ENCODE measurements around the gene KMT5B. TPM values are rescaled to one million over a fixed set of nuclear protein-coding genes. Genes with fewer than 3 reads are reported as not detected.

The KMT5B gene
- total RNA-seq, 1 donor from 2014 or later = 39.7 TPM

DNA sequence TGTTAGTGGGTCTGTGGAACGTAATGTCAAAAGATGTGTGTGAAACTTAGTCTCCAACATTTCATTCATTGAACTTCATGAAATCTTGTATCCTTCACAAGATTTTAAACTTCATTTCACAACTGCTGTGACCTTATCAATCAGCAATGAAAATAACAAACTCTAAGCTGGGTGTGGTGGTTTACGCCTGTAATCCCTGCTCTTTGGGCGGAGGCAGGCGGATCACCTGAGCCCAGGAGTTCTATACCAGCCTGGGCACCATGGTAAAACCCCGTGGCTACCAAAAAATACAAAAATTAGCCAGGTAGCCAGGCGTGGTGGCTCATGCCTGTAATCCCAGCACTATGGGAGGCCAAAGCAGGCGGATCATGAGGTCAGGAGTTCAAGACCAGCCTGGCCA lies 97.0 kb downstream of the KMT5B start:
- H3K27ac ChIP-seq (ENCODE audit: low read depth, low read length) = no peak overlapping the region
- no peak overlapping the region for H3K4me3 ChIP-seq (ENCODE audit: low read length in 3 of 3)
- no peak overlapping the region for H3K9ac ChIP-seq (ENCODE audit: low read depth in 1 of 3, low read length in 3 of 3)
- peaks cover 7 to 22% (median 12%) of the 10 kb centered on the region in 3 donors for H3K4me1 ChIP-seq (ENCODE audit: control insufficient read depth in 3 of 3, insufficient read depth in 3 of 3, low read length in 3 of 3)
- no peaks in the 10 kb centered on the region for H3K9me3 ChIP-seq (ENCODE audit: control insufficient read depth in 3 of 3, low read length in 3 of 3)
- no peaks in the 10 kb centered on the region for H3K36me3 ChIP-seq (ENCODE audit: control insufficient read depth in 3 of 3, insufficient read depth in 3 of 3, low read length in 3 of 3)
- no peaks in the 10 kb centered on the region for H3K27me3 ChIP-seq (ENCODE audit: control insufficient read depth in 3 of 3, insufficient read depth in 3 of 3, low read length in 3 of 3)

- Histone ChIP-seq H3K9me3 (ENCODE audit: control insufficient read depth in 3 of 3, low read length in 3 of 3) (no peaks in the 10 kb centered on the region), H3K27ac (ENCODE audit: low read depth, low read length) (no peak overlapping the region), H3K9ac (ENCODE audit: low read depth in 1 of 3, low read length in 3 of 3) (no peak overlapping the region), H3K4me3 (ENCODE audit: low read length in 3 of 3) (no peak overlapping the region), H3K4me1 (ENCODE audit: control insufficient read depth in 3 of 3, insufficient read depth in 3 of 3, low read length in 3 of 3) (peaks cover 5 to 20% (median 11%) of the 10 kb centered on the region in 3 donors), H3K27me3 (ENCODE audit: control insufficient read depth in 3 of 3, insufficient read depth in 3 of 3, low read length in 3 of 3) (no peaks in the 10 kb centered on the region), H3K36me3 (ENCODE audit: control insufficient read depth in 3 of 3, insufficient read depth in 3 of 3, low read length in 3 of 3) (no peaks in the 10 kb centered on the region)
These were observed 97.8 kb downstream of the KMT5B start for GRCh38 chr11:68115285-68115684.

- no peaks in the 10 kb centered on the region for H3K36me3 ChIP-seq (ENCODE audit: control insufficient read depth in 3 of 3, insufficient read depth in 3 of 3, low read length in 3 of 3)
- no peak overlapping the region for H3K4me3 ChIP-seq (ENCODE audit: low read length in 3 of 3)
- no peak overlapping the region for H3K27ac ChIP-seq (ENCODE audit: low read depth, low read length)
- H3K9ac ChIP-seq (ENCODE audit: low read depth in 1 of 3, low read length in 3 of 3) = no peak overlapping the region
- no peaks in the 10 kb centered on the region for H3K27me3 ChIP-seq (ENCODE audit: control insufficient read depth in 3 of 3, insufficient read depth in 3 of 3, low read length in 3 of 3)
- H3K9me3 ChIP-seq (ENCODE audit: control insufficient read depth in 3 of 3, low read length in 3 of 3) = no peaks in the 10 kb centered on the region
- H3K4me1 ChIP-seq (ENCODE audit: control insufficient read depth in 3 of 3, insufficient read depth in 3 of 3, low read length in 3 of 3) = peaks cover 0 to 13% (median 4%) of the 10 kb centered on the region in 3 donors
These were observed 99.1 kb downstream of the KMT5B start for GRCh38 chr11:68113986-68114385.

DNA sequence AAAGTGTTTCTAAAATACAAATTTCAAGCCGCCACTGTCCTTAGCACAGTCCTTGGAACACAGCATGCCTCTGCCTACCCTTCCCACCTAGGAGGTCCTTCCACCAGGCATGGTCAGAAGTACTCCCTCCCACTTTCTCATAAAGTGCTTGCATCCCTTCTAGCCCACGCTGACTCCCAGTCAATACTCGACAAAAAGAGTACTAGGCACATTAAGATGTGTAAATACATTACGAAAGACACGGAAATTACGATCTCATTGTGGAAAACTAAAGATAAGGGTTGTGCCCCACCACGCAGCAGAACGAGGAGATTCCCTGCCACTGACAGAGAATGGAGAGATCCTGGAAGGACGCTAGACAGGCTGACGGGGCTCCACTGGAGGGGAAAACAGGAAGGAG lies 105.4 kb downstream of the KMT5B start:
- H3K4me3 ChIP-seq (ENCODE audit: low read length in 3 of 3) = no peak overlapping the region

DNA sequence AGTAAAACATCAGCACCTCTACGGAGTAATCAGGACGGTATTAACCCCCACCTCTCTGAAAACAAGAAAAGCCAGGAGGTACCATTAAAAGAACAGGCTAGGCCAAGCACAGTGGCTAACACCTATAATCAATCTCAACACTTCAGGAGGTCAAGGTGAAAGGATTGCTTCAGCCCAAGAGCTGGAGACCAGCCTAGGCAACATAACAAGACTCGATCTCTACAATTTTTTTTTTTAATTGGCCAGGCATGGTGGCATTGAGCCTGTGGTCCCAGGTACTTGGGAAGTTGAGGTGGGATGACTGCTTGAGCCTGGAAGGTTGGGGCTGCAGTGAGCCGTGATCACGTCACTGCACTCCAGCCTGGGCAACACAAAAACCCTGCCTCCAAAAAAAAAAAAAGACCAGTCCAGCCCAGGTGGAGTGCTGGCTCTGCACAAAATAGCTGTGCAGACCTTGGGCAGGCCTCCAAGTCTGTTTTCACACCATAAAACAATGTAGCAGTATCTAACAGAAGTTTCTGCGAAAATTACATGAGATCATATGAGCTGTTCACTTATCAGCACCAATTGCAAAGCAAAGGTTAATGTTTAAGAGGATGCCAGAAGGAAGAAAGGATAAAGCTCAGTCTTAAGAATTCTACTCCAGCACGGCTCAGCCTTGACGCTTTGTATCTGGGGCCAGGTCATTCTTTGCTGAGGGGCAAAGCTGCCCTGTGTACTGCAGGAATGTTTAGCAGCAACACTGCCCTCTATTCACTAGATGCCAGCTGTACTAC lies 106.7 kb downstream of the KMT5B start:
- Histone ChIP-seq H3K4me3 (ENCODE audit: low read length in 3 of 3) (no peak overlapping the region), H3K27me3 (ENCODE audit: control insufficient read depth in 3 of 3, insufficient read depth in 3 of 3, low read length in 3 of 3) (no peaks in the 10 kb centered on the region), H3K27ac (ENCODE audit: low read depth, low read length) (no peak overlapping the region), H3K4me1 (ENCODE audit: control insufficient read depth in 3 of 3, insufficient read depth in 3 of 3, low read length in 3 of 3) (peaks cover 0 to 3% (median 0%) of the 10 kb centered on the region in 3 donors), H3K36me3 (ENCODE audit: control insufficient read depth in 3 of 3, insufficient read depth in 3 of 3, low read length in 3 of 3) (no peaks in the 10 kb centered on the region), H3K9ac (ENCODE audit: low read depth in 1 of 3, low read length in 3 of 3) (peak overlapping the region in 1 of 3 donors; percentile 19), H3K9me3 (ENCODE audit: control insufficient read depth in 3 of 3, low read length in 3 of 3) (no peaks in the 10 kb centered on the region)

More for the DNA sequence above, 105.4 kb downstream of the KMT5B start:
- no peak overlapping the region for H3K27ac ChIP-seq (ENCODE audit: low read depth, low read length)
- H3K27me3 ChIP-seq (ENCODE audit: control insufficient read depth in 3 of 3, insufficient read depth in 3 of 3, low read length in 3 of 3) = no peaks in the 10 kb centered on the region
- no peaks in the 10 kb centered on the region for H3K36me3 ChIP-seq (ENCODE audit: control insufficient read depth in 3 of 3, insufficient read depth in 3 of 3, low read length in 3 of 3)
- peaks cover 0 to 3% (median 0%) of the 10 kb centered on the region in 3 donors for H3K4me1 ChIP-seq (ENCODE audit: control insufficient read depth in 3 of 3, insufficient read depth in 3 of 3, low read length in 3 of 3)
- H3K9me3 ChIP-seq (ENCODE audit: control insufficient read depth in 3 of 3, low read length in 3 of 3) = no peaks in the 10 kb centered on the region
- no peak overlapping the region for H3K9ac ChIP-seq (ENCODE audit: low read depth in 1 of 3, low read length in 3 of 3)

Other genes starting within 250 kb of the KMT5B start
- gene UNC93B1, start 209.2 kb downstream of the KMT5B start, total RNA-seq = 10.4 TPM
- 2.6 TPM for gene ALDH3B1, start 203.0 kb downstream of the KMT5B start, total RNA-seq
- 64.7 TPM for gene NDUFS8, start 182.6 kb downstream of the KMT5B start, total RNA-seq
- 18.3 TPM for gene TCIRG1, start 174.3 kb downstream of the KMT5B start, total RNA-seq
- 8.9 TPM for gene CHKA, start 91.9 kb downstream of the KMT5B start, total RNA-seq
- 12.0 TPM for gene C11orf24, start 58.7 kb upstream of the KMT5B start, total RNA-seq
- 31.3 TPM for gene LRP5, start 99.3 kb upstream of the KMT5B start, total RNA-seq
- 103 TPM for gene PPP6R3, start 247.5 kb upstream of the KMT5B start, total RNA-seq

All from skeletal muscle tissue (tissue), 4 donors.